GM23338 (cell line): ENCODE measurements around the gene SND1. TPM values are rescaled to one million over a fixed set of nuclear protein-coding genes. Genes with fewer than 3 reads are reported as not detected.

Source experiments
- ATAC-seq: fragments of 200-7000 bp; cut with Tn5 transposase; 3 replicates; pipeline ENCODE4 v1.9.1; 2020
- DNase-seq: peaks from one replicate; pipeline ENCODE4 v3.0.0-alpha.2; 2015; ENCODE audit warnings: low spot score
- H2AFZ ChIP-seq: fragments of 200-600 bp; sonication (generic); 2 replicates; pipeline ENCODE4 v1.8.0; 2016; ENCODE audit warnings: antibody characterized with exemption, mild to moderate bottlenecking, moderate library complexity
- H3F3A ChIP-seq: fragments of 200-600 bp; sonication (generic); replicated peaks from 2 replicates; pipeline ENCODE4 v1.8.0; 2017; ENCODE audit warnings: antibody characterized with exemption, mixed run types, low read depth
- H3K27ac ChIP-seq: fragments of 200-600 bp; sonication (generic); 2 replicates; pipeline ENCODE4 v1.6.1; 2016; ENCODE audit warnings: low read depth
- H3K27me3 ChIP-seq: fragments of 200-600 bp; sonication (generic); 2 replicates; pipeline ENCODE4 v1.8.0; 2016; ENCODE audit warnings: mild to moderate bottlenecking, mixed run types, moderate library complexity; ENCODE audit not compliant: insufficient read depth
- H3K36me3 ChIP-seq: fragments of 200-600 bp; sonication (generic); 2 replicates; pipeline ENCODE4 v1.8.0; 2016; ENCODE audit warnings: mild to moderate bottlenecking; ENCODE audit not compliant: insufficient read depth
- H3K4me1 ChIP-seq: fragments of 200-600 bp; sonication (generic); 2 replicates; pipeline ENCODE4 v1.8.0; 2016; ENCODE audit warnings: mild to moderate bottlenecking, moderate library complexity; ENCODE audit not compliant: insufficient read depth
- H3K4me2 ChIP-seq: fragments of 200-600 bp; sonication (generic); 2 replicates; pipeline ENCODE4 v1.7.1; 2017; ENCODE audit warnings: mixed run types
- H3K4me3 ChIP-seq: fragments of 200-600 bp; sonication (generic); 2 replicates; pipeline ENCODE4 v1.6.1; 2016; ENCODE audit warnings: mixed run types
- H3K79me2 ChIP-seq: fragments of 200-600 bp; sonication (generic); replicated peaks from 2 replicates; pipeline ENCODE4 v1.8.0; 2017; ENCODE audit warnings: mild to moderate bottlenecking; ENCODE audit not compliant: insufficient read depth
- H3K9me2 ChIP-seq: fragments of 200-600 bp; sonication (generic); 2 replicates; pipeline ENCODE4 v1.8.0; 2017; ENCODE audit not compliant: insufficient read depth
- H4K20me1 ChIP-seq: fragments of 200-600 bp; sonication (generic); replicated peaks from 2 replicates; pipeline ENCODE4 v1.8.0; 2017; ENCODE audit warnings: mild to moderate bottlenecking; ENCODE audit not compliant: insufficient read depth
- H3K27ac Mint-ChIP-seq: 2 replicates; pipeline ENCODE4 v1.8.0; 2020; ENCODE audit warnings: inconsistent platforms, mild to moderate bottlenecking, moderate library complexity, mixed read lengths
- H3K27me3 Mint-ChIP-seq: 3 replicates; pipeline ENCODE4 v1.8.0; 2022; ENCODE audit warnings: low read depth, mild to moderate bottlenecking, moderate library complexity, mixed read lengths, inconsistent platforms; ENCODE audit not compliant: insufficient read depth, poor library complexity
- H3K36me3 Mint-ChIP-seq: 3 replicates; pipeline ENCODE4 v1.8.0; 2021; ENCODE audit warnings: low read depth, mild to moderate bottlenecking, inconsistent platforms, moderate library complexity, mixed read lengths
- H3K4me1 Mint-ChIP-seq: 3 replicates; pipeline ENCODE4 v1.8.0; 2020; ENCODE audit warnings: mild to moderate bottlenecking, inconsistent platforms, mixed read lengths
- H3K4me3 Mint-ChIP-seq: 3 replicates; pipeline ENCODE4 v1.8.0; 2021; ENCODE audit warnings: moderate library complexity, mild to moderate bottlenecking, inconsistent platforms, mixed read lengths
- H3K9me3 Mint-ChIP-seq: 3 replicates; pipeline ENCODE4 v1.8.0; 2020; ENCODE audit warnings: moderate library complexity, mild to moderate bottlenecking, inconsistent platforms, mixed read lengths
- CREB1 ChIP-seq: fragments of 250-450 bp; sonication (Bioruptor Pico); IDR thresholded peaks from 2 replicates; pipeline ENCODE4 v1.5.0; 2020; ENCODE audit warnings: low read depth, mild to moderate bottlenecking, moderate library complexity
- EZH2 ChIP-seq: fragments of 200-600 bp; sonication (generic); IDR thresholded peaks from one replicate; pipeline ENCODE4 v1.8.0; 2017; ENCODE audit warnings: antibody characterized with exemption, mild to moderate bottlenecking, low read depth; ENCODE audit not compliant: unreplicated experiment
- EZH2phosphoT487 ChIP-seq: fragments of 200-600 bp; sonication (generic); IDR thresholded peaks from one replicate; pipeline ENCODE4 v1.8.1; 2018; ENCODE audit warnings: antibody characterized with exemption; ENCODE audit not compliant: unreplicated experiment
- NANOG ChIP-seq: IDR thresholded peaks from 2 replicates; pipeline ENCODE4 v1.6.1; 2016; ENCODE audit warnings: antibody characterized with exemption, borderline replicate concordance
- POLR2AphosphoS5 ChIP-seq: IDR thresholded peaks from 2 replicates; pipeline ENCODE4 v1.6.1; 2016; ENCODE audit warnings: antibody characterized with exemption, low read depth
- STAT1 ChIP-seq: IDR thresholded peaks from one replicate; pipeline ENCODE4 v1.6.1; 2016; ENCODE audit warnings: antibody characterized with exemption; ENCODE audit not compliant: unreplicated experiment
- ZNF114 ChIP-seq: fragments of 250-450 bp; sonication (Bioruptor Pico); IDR thresholded peaks from 2 replicates; pipeline ENCODE4 v1.5.0; 2020; ENCODE audit warnings: mild to moderate bottlenecking, moderate library complexity
- ZNF331 ChIP-seq: fragments of 250-450 bp; sonication (Bioruptor Pico); IDR thresholded peaks from 2 replicates; pipeline ENCODE4 v1.5.0; 2020; ENCODE audit warnings: low read depth, mild to moderate bottlenecking, moderate library complexity
- polyA plus RNA-seq: library from polyadenylated mRNA; unstranded; fragments of >200 nt; fragmentation: Nextera tagmentation; extraction: Ambion mirVana; gene quantifications from 2 replicates; pipeline ENCODE4 v1.2.1, GENCODE V29; 2016
- total RNA-seq: library from RNA; depleted of rRNA; stranded (reverse); fragments of >200 nt; shearing (Covaris generic); gene quantifications from 2 replicates; pipeline ENCODE4 v1.2.3, GENCODE V29; 2014
- TF ChIP-seq, protein P1 (sequence below): fragments of 250-450 bp; sonication (Bioruptor Pico); IDR thresholded peaks from 2 replicates; pipeline ENCODE4 v1.5.0; 2020; ENCODE audit warnings: mild to moderate bottlenecking, moderate library complexity
- TF ChIP-seq, protein P2 (sequence below): IDR thresholded peaks from 2 replicates; pipeline ENCODE4 v1.6.1; 2016; ENCODE audit warnings: antibody characterized with exemption

Gene SND1
- total and polyA plus RNA-seq, 2 experiments from 2014 or later: 107 to 254 TPM

DNA sequence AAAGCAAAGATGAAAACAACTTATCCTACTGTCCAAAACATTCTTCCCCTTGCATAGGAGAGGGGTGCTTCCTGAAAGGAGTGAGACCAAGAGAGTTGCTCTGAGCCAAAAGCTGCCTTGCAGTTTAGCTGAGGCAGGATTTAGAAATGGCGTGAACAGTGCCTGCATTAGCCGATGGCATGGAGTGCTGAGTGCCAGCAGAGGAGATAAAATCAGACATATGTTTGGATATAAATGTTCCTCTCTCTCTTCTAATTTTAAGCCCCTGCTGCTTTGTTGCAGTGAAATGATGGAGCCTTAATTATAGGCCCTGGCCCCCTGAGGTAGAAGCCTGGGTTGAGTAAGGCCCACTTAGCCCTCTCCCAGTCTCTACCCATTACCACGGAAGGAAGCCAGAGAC lies 372.2 kb downstream of the SND1 start:
- Histone ChIP-seq H2AFZ (no peak overlapping the region), H3K27ac (no peak overlapping the region), H3K27me3 (no peaks in the 10 kb centered on the region), H3K36me3 (no peaks in the 10 kb centered on the region), H3K4me2 (no peak overlapping the region), H3K4me3 (no peak overlapping the region), H4K20me1 (peaks cover 44% of the 10 kb centered on the region), H3K9me2 (no peaks in the 10 kb centered on the region), H3F3A (no peaks in the 10 kb centered on the region), H3K79me2 (peaks cover 47% of the 10 kb centered on the region), H3K4me1 (peaks cover 43% of the 10 kb centered on the region)
- Mint-ChIP-seq H3K4me3 (no peak overlapping the region), H3K9me3 (no peaks in the 10 kb centered on the region; the same call in 2 of the 3 replicates), H3K27me3 (peaks cover 10% of the 10 kb centered on the region), H3K4me1 (peaks cover 81% of the 10 kb centered on the region), H3K36me3 (peaks cover 17% of the 10 kb centered on the region), H3K27ac (no peak overlapping the region)
- TF ChIP-seq EZH2phosphoT487: no peak
- TF ChIP-seq ZNF331: no peak
- no peak for TF ChIP-seq STAT1
- TF ChIP-seq CREB1 (CRISPR knock-in tag): no peak
- TF ChIP-seq, protein P1, sequence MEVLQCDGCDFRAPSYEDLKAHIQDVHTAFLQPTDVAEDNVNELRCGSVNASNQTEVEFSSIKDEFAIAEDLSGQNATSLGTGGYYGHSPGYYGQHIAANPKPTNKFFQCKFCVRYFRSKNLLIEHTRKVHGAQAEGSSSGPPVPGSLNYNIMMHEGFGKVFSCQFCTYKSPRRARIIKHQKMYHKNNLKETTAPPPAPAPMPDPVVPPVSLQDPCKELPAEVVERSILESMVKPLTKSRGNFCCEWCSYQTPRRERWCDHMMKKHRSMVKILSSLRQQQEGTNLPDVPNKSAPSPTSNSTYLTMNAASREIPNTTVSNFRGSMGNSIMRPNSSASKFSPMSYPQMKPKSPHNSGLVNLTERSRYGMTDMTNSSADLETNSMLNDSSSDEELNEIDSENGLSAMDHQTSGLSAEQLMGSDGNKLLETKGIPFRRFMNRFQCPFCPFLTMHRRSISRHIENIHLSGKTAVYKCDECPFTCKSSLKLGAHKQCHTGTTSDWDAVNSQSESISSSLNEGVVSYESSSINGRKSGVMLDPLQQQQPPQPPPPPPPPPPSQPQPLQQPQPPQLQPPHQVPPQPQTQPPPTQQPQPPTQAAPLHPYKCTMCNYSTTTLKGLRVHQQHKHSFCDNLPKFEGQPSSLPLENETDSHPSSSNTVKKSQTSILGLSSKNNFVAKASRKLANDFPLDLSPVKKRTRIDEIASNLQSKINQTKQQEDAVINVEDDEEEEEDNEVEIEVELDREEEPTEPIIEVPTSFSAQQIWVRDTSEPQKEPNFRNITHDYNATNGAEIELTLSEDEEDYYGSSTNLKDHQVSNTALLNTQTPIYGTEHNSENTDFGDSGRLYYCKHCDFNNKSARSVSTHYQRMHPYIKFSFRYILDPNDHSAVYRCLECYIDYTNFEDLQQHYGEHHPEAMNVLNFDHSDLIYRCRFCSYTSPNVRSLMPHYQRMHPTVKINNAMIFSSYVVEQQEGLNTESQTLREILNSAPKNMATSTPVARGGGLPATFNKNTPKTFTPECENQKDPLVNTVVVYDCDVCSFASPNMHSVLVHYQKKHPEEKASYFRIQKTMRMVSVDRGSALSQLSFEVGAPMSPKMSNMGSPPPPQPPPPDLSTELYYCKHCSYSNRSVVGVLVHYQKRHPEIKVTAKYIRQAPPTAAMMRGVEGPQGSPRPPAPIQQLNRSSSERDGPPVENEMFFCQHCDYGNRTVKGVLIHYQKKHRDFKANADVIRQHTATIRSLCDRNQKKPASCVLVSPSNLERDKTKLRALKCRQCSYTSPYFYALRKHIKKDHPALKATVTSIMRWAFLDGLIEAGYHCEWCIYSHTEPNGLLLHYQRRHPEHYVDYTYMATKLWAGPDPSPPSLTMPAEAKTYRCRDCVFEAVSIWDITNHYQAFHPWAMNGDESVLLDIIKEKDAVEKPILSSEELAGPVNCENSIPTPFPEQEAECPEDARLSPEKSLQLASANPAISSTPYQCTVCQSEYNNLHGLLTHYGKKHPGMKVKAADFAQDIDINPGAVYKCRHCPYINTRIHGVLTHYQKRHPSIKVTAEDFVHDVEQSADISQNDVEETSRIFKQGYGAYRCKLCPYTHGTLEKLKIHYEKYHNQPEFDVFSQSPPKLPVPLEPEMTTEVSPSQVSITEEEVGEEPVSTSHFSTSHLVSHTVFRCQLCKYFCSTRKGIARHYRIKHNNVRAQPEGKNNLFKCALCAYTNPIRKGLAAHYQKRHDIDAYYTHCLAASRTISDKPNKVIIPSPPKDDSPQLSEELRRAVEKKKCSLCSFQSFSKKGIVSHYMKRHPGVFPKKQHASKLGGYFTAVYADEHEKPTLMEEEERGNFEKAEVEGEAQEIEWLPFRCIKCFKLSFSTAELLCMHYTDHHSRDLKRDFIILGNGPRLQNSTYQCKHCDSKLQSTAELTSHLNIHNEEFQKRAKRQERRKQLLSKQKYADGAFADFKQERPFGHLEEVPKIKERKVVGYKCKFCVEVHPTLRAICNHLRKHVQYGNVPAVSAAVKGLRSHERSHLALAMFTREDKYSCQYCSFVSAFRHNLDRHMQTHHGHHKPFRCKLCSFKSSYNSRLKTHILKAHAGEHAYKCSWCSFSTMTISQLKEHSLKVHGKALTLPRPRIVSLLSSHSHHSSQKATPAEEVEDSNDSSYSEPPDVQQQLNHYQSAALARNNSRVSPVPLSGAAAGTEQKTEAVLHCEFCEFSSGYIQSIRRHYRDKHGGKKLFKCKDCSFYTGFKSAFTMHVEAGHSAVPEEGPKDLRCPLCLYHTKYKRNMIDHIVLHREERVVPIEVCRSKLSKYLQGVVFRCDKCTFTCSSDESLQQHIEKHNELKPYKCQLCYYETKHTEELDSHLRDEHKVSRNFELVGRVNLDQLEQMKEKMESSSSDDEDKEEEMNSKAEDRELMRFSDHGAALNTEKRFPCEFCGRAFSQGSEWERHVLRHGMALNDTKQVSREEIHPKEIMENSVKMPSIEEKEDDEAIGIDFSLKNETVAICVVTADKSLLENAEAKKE (CRISPR knock-in tag): no peak
- TF ChIP-seq NANOG: no peak
- TF ChIP-seq EZH2: no peak
- TF ChIP-seq, protein P2, sequence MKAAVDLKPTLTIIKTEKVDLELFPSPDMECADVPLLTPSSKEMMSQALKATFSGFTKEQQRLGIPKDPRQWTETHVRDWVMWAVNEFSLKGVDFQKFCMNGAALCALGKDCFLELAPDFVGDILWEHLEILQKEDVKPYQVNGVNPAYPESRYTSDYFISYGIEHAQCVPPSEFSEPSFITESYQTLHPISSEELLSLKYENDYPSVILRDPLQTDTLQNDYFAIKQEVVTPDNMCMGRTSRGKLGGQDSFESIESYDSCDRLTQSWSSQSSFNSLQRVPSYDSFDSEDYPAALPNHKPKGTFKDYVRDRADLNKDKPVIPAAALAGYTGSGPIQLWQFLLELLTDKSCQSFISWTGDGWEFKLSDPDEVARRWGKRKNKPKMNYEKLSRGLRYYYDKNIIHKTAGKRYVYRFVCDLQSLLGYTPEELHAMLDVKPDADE: no peak
- no peak for TF ChIP-seq ZNF114 (CRISPR knock-in tag)
- no peak for TF ChIP-seq POLR2AphosphoS5
- DNase-seq (no peak), ATAC-seq (no peak)
